GM23248 (cell line): ENCODE data around the gene NHS.

ENCODE experiments used
- EZH2 ChIP-seq: fragments of 200-600 bp; sonication (generic); IDR thresholded peaks from 2 replicates; pipeline ENCODE4 v1.6.1; 2018; ENCODE audit warnings: antibody characterized with exemption, mild to moderate bottlenecking; ENCODE audit not compliant: insufficient read depth, poor library complexity, severe bottlenecking
- EZH2phosphoT487 ChIP-seq: fragments of 200-600 bp; sonication (generic); IDR thresholded peaks from 2 replicates; pipeline ENCODE4 v1.6.1; 2018; ENCODE audit warnings: antibody characterized with exemption, moderate library complexity, mild to moderate bottlenecking, low read depth; ENCODE audit not compliant: insufficient read depth

DNA sequence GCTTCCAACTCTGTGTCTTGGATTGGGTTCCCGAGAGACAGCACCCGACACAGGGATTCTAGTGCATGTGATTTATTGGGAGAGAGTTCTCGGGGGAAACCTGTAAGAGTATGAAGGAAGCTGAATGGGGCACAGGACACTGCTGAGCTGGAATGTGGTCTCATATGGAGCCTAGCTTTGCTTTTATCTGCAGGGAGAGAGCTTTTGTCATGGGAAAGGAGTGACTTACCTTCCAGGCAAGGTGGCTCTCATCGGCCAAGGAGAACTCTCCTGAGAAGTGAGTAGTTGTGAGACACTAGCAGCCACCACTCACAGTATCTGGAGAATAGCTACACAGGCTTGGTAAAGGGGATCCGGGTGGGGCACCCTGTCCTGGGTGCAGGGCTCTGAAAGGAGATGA lies 124.5 kb downstream of the NHS start:
- TF ChIP-seq EZH2: no peak
- TF ChIP-seq EZH2phosphoT487: no peak
